ENCODE results near the gene TRIM4.
"Not testable (repeated sequence)": the region's sequence is repeated elsewhere in the genome, so short reads cannot be mapped to it uniquely, and the experiment has no call there.

The TRIM4 gene

DNA sequence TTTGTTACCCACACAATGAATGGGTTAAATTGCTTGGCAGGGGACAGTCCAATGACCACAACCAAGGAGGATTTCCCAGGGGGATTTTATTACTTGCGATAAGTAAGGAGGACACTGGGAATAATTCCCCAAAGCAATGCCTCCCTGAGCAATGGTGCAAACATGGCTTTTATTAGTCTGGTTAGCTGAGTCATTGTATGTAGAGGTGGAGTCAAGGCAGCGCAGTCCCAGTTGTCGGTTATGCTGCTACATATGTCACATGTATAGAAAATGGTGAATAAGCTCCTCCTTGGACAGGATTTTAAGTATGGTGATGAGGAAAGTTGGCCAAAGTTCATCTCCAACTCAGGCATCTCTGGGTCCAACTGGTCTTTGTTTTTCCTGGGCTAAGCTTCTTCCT lies 3.9 kb upstream of the TRIM4 start:
- in situ Hi-C loops (cut with MboI; ENCODE audit: low sequenced_read_pairs): no loop called here

DNA sequence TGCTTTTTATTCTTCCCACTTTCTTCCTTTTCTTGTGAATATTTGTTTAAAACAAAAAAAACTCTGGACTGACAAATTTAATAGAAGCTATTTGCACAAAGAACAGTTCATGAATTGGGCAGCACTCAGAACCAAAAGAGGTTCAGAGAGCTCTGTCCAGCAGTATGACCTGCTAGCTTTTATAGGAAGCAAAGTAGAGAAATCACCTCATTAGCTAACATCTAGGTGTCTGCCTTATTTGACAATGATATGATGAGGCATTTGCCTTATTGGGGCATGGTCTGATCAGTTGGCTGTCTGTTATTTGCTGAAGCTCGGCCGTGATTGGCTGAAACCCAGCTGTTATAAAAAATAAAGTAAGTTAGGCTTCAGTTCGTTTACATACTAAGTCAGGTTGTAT lies 819 bp upstream of the TRIM4 start:
- in situ Hi-C loops (cut with MboI; ENCODE audit: low sequenced_read_pairs): no loop called here

DNA sequence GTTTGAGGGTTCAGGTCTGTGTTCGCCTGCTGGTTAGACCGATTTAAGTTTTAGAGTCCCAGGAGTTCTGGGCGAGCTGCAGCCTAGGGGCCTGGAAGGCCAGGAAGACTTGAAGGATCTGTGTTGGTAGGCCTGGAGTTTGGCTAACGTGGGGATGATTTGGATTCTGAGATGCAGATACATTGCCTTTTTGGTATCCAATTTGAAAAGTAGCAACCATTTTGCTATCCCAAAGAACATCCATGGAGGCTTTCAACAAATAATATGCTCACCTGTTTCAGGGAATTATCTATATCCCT lies 433 bp upstream of the TRIM4 start:
- in situ Hi-C loops (cut with MboI; ENCODE audit: low sequenced_read_pairs): no loop called here

DNA sequence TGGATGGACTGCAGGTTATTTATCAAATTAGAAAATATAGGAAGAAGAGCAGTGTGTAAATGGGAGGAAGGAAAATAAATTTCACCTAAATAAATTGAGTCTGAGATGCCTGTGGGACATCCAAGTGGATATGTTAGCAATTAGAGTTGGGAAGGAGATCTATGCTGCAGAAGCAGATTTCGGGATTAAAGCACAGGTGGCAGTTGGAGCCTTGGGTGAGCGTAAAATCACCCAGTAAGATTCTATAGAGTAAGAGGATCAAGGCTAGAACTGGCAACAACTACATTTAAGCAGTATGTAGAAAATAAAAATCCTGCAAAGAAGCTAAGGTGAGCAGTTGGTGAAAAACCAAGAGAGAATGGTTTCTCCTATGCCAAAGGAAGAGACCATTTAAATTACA lies 8.4 kb downstream of the TRIM4 start:
- in situ Hi-C loops (cut with MboI; ENCODE audit: low sequenced_read_pairs): no loop called here

DNA sequence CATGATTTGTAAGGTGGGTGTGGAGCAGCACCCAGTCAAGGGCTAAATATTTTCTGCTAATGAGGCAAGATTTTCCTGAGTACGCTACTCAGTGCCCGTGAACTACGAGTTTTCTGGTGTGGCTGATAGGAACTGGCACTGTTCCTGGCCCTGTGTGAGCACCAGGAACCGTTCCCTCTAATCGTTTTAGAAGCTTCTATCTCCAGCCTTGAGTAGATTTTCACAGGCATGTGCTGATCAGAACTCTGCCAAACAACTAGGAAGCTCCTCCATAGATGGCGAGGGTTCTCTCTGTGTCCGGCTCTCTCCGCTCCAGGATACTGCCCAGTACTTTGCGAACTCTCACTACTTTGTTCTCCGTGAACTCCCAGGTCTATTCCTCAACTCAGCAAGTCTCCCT lies 17.7 kb downstream of the TRIM4 start:
- in situ Hi-C loops (cut with MboI; ENCODE audit: low sequenced_read_pairs): no loop called here

DNA sequence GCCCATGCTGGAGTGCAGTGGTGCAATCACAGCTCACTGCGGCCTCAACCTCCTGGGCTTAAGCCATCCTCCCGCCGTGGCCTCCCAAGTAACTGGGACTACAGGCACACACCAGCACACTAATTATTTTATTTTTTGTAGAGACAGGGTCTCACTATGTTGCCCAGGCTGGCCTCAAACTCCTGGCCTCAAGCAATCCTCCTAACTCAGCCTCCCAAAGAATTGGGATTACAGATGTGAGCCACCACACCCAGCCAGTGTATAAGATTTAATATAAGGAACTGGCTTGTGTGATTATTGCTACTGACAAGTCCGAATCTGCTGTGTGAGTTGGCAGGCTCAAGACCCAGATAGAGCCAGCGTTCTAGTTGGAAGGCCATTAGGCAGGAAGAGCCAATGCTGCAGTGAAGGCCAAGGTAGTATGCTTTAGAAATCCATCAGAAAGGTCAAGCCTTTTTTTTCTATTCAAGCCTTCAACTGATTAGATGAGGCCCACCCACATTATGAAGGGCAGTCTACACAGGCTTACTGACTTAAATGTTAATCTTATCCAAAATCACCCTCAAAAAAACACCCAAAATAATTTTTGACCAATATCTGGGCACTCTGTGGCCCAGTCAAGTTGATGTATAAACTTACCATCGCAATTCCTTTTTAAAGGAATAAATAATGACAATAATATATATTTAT lies 19.4 kb downstream of the TRIM4 start:
- in situ Hi-C loops (cut with MboI; ENCODE audit: low sequenced_read_pairs): no loop called here

DNA sequence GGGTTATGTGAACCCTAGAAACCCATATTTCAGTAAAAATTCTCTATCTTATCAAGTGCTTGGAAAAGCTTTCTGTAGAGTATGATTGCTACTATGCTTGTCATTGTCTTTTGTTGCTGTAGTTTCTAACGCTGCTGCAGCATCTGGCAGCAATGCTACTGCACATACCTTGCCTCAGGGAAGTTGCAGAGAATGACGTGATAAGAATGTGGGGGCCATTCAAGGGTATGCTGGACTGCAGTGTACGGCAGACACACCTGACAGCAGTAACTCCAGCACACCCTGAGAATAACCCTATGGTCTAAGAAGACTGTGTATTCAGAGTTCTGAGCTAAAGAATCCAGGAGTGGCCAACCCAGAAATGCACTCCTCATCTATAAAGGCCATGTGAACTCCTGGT lies 20.5 kb downstream of the TRIM4 start:
- in situ Hi-C loops (cut with MboI; ENCODE audit: low sequenced_read_pairs): no loop called here

DNA sequence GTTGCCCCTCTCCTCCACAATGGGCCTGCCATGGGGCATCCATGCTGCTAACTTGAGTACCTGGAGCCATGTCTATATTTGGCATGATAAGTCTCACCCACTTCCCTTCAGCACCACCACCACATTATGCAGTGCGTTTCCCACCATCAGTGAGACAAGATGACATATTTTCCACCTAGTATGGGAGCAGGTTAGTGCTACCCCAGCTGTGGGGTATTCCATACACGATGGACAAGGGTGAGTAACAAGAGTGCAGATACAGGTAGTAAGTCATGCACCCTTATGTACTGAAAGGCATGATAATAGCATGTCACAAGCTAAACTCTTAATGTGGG lies 21.3 kb downstream of the TRIM4 start:
- in situ Hi-C loops (cut with MboI; ENCODE audit: low sequenced_read_pairs): no loop called here

DNA sequence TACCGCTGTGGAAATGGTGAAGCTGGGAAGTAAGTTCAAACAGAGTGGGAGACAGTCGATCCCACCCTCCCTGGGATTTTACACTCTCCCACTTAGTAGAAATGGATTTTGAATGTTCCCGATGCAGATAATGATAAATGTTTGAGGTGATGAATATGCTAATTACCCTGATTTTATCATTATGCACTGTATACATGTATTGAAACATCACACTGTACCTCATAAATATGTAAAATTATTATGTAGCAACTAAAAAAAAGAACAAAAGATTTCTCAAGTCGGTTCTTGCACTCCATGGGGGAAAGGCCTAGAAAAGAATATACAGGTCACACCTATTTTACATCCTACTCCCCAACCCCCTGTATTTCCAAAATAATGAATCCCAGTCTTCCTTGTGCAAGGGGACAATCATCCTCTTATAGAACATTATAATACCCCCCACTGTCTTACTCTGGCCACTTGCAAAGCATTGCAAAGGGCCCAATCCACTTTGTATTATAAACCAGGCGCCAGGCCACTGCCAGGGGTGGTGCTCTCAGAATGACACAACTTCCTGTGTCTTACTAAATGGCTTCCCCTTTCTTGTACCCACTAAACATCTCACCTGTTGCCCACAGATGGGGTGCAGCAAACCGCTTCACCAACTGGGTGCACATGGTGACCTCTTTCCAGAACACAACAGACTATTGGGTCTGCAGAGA lies 21.9 kb downstream of the TRIM4 start:
- in situ Hi-C loops (cut with MboI; ENCODE audit: low sequenced_read_pairs): no loop called here

DNA sequence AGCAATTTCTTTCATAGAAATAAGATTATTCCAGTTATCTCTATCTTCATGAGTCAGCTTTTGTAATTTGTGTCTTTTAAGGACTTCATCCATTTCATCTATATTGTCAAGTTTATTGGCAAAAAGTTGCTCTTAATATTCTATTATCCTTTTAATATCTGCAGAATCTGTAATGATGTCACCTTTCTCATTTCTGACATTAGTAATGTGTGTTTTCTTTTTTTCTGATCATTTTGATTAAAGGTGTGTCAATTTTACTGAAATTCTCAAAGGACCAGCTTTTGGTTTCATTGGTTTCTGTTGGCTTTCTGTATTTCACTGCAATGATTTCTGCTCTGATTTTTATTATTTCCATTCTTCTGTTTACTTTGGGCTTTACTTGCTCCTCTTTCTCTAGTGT lies 24.6 kb downstream of the TRIM4 start:
- in situ Hi-C loops (cut with MboI; ENCODE audit: low sequenced_read_pairs): no loop called here

DNA sequence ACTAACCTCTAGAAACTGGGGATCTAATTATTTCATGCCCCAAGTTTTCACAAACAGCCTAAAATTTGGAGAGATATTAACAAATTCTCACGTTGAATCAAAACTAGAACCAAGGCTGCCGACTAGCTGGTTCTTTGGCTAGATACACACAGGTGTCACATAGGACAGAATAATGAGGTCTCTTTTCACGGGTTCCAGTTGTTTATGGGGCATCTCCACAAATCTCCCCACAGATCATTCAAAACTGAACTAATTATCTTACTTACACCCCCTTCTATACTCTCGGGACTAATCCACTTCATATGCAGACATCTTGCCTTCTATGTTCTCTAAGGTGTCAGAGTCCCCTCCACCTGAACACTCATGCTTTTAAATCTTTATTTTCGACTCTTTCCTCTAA lies 26.1 kb downstream of the TRIM4 start:
- in situ Hi-C loops (cut with MboI; ENCODE audit: low sequenced_read_pairs): no loop called here

DNA sequence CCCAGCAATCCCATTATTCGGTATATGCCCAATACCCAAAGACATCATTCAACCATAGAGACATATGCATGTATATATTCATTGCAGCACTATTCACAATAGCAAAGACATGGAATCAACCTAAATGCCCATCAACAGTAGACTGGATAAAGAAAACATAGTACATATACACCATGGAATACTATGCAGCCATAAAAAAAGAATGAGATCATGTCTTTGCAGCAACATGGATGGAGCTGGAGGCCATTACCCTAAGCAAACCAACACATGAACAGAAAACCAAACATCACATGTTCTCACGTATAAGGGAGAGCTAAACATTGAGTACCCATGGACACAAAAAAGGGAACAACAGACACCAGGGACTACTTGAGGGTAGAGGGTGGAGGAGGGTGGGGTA lies 29.0 kb downstream of the TRIM4 start:
- in situ Hi-C loops (cut with MboI; ENCODE audit: low sequenced_read_pairs): not testable (repeated sequence)

DNA sequence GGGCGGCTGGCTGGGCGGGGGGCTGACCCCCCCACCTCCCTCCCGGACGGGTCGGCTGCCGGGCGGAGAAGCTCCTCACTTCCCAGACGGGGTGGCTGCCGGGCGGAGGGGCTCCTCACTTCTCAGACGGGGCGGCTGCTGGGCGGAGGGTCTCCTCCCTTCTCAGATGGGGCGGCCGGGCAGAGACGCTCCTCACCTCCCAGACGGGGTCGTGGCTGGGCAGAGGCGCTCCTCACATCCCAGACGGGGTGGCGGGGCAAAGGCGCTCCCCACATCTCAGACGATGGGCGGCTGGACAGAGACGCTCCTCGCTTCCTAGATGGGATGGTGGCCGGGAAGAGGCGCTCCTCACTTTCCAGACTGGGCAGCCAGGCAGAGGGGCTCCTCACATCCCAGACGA lies 31.0 kb downstream of the TRIM4 start:
- in situ Hi-C loops (cut with MboI; ENCODE audit: low sequenced_read_pairs): not testable (repeated sequence)

DNA sequence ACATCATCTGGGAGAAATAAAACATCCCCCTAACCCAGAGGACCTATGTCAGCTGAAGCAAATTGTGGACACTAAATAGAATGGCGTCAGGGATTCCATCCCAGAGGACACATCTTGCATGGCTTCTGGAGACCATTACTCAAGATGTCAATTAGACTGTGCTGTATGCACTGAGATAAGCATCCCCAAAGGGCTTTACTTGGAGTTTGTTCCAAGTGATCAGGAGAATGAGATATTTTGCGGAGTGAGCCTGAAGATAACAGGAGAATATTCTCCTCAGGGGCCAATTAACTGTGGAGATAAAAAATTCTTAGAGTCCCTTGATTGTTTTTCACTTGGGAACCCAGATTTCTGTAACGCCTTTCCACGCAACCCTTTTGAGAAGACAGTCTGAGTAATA lies 38.0 kb downstream of the TRIM4 start:
- in situ Hi-C loops (cut with MboI; ENCODE audit: low sequenced_read_pairs): no loop called here

DNA sequence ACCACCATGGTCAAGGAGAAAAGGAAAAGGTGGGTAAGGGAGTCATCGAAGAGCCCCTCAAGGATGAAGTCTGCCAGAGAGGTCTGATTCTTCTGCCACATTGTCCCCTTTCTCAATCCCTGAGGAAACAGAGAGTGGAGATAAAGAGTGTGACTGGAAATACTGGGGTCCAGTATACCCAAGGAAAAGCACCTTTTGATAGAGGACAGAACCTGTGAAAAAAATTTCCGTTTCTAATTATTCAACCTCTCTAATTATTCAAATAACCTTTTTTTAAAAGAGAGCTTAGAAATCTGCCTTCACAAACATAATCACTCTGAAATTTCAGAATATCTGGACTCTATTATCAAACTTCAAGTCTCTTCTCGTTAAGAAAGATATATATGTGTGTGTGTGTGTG lies 42.4 kb downstream of the TRIM4 start, which contains the start of gene OR2AE1:
Gene OR2AE1 (minus strand): TSS at position 101 of the 400 bp plus-strand sequence. CDS start 0 bp downstream, at position 101.
- in situ Hi-C loops (cut with MboI; ENCODE audit: low sequenced_read_pairs): no loop called here

DNA sequence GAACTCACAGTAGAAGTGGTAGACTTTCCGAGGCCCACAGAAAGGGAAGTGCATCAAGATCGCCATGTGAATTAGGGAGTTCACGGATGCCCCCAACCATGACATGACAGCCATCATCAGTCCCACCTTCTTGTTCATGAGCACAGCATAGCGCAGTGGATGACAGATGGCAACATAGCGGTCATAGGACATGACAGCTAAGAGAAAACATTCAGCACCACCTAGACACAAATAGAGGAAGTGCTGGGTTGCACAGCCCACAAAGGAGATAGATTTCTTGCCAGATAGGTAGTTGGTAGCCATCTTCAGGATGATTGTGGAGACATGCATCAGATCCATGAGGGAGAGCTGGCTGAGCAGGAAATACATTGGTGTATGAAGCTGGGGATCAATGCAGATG lies 42.8 kb downstream of the TRIM4 start:
- in situ Hi-C loops (cut with MboI; ENCODE audit: low sequenced_read_pairs): no loop called here

DNA sequence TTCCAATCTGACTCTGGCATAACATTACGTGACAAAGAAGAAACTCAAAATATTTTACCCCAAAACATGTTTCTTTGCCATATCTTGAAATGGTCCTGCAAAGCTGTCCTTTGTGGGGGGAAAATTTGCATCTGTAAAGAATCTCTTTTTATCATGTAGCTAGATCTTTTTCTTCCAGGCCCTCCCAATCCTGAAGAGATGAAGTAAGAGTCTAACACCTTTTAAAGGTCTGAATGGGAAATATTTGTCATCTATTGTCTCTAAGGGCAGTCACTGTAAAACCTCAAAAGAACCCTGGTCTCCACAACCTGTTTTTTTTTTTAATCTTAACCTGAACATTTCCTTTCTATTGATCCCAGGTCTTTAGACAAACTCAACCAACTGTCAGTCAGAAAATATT lies 51.1 kb downstream of the TRIM4 start:
- in situ Hi-C loops (cut with MboI; ENCODE audit: low sequenced_read_pairs): no loop called here

DNA sequence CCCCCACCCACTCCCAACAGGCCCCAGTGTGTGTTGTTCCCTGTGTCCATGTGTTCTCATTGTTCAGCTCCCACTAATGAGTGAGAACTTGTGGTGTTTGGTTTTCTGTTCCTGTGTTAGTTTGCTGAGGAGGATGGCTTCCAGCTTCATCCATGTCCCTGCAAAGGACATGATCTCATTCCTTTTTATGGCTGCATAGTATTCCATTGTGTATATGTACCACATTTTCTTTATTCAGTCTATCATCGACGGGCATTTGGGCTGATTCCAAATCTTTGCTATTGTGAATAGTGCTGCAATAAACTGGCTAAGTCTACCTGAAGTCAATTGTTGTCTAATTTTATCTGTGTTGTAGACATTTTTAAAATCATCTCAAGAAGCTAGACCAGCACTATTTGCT lies 51.9 kb downstream of the TRIM4 start:
- in situ Hi-C loops (cut with MboI; ENCODE audit: low sequenced_read_pairs): not testable (repeated sequence)

DNA sequence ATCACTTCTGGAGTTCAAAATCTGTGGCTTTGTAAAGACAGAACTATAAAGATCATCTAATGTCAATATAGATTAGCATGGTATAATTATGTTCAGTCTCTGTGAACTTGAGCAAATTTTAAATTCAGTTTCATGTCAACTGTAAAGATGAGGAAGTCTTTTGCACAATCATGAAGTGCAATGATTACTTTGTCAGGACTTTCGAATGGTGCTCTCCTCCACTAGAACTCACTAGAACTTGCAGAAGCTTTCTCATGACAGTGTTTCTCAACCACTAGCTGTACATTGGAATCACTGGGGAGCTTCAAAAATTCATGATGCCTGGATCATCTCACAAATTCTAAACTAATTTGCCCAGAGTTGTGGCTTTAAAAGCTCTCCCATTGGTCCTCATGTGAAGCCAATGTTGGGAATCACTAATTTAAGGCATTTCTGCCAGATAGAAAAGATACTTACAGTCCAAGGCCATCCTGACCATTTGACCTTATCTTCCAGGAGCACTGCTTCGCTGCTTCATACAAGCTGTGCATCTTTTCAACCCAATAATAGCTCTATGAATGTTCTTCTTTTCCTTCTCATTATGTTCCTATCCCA lies 55.4 kb downstream of the TRIM4 start:
- in situ Hi-C loops (cut with MboI; ENCODE audit: low sequenced_read_pairs): no loop called here

DNA sequence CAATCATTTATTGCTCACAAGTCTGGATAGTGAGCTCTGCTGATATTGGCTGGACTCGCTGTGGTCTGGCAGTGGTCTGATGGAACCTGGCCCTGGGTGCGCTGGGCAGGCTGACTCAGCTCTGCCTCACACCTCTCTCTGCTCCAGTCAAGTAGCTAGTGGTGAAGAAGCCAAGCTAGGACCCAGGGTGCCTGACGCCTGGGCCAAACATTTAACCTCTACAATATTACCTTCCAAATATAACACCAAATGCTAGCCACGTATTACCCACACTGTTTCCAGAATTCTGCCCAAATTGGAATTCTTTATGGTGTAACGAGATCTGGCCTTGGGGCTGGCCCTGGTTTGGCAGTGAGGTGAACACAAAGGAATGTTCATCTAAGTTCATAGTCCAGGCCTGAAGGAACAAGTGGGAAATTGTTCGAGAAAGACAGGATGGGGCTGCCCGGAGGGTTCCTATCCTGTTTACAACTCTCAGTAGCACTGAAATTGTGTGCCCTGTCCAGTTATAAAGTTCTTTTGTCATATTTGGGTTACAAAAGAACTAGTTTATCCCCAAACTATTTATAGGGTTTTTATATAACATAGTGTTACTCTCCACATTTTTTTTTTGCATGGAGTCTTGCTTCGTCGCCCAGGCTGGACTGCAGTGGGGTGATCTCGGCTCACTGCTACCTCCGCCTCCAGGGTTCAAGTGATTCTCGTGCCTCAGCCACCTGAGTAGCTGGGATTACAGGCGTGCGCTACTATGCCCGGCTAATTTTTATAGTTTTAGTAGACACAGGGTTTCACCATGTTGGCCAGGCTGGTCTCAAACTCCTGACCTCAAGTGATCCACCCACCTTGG lies 58.8 kb downstream of the TRIM4 start:
- in situ Hi-C loops (cut with MboI; ENCODE audit: low sequenced_read_pairs): no loop called here

DNA sequence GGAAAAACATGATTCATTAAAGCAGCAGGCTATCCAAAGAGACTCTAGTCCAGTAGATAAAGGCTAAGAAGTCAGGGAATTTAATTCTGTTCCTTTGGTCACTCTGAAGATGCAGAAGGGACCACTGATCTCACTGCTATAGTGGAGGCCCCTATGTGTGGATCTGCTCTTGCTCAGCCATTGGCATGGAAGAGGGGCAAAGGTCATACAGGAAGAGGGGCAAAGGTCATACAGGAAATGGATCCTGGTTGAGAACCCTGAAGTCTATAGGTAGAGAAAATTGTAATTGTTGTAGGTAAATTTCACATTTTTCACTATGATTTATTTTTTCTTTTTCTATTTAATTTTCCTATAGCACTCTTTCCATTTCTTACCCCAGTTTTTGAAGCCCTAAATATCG lies 64.1 kb downstream of the TRIM4 start:
- in situ Hi-C loops (cut with MboI; ENCODE audit: low sequenced_read_pairs): no loop called here
